Transverse colon (tissue), 4 donors: ENCODE results near the gene TLX1. TPM values are rescaled to one million over a fixed set of nuclear protein-coding genes. Genes with fewer than 3 reads are reported as not detected.
"Not testable (repeated sequence)": the region's sequence is repeated elsewhere in the genome, so short reads cannot be mapped to it uniquely, and the experiment has no call there.

ENCODE experiments used
- DNase-seq: peaks from one replicate; pipeline ENCODE4 v3.0.0-alpha.2; 2019
- H3K27ac ChIP-seq, 4 donors: fragments of 200-600 bp; sonication (generic); 2 replicates each; pipeline ENCODE4 v1.5.1; 2016 to 2018; ENCODE audit warnings: inconsistent platforms in 4 of 4
- H3K27me3 ChIP-seq: fragments of 200-600 bp; sonication (generic); 2 replicates; pipeline ENCODE4 v1.5.1; 2017; ENCODE audit warnings: inconsistent platforms
- H3K36me3 ChIP-seq, 4 donors: fragments of 200-600 bp; sonication (generic); 2 replicates each; pipeline ENCODE4 v1.5.1; 2017 to 2019; ENCODE audit warnings: inconsistent platforms in 4 of 4
- H3K4me1 ChIP-seq, 4 donors: fragments of 200-600 bp; sonication (generic); 2 replicates each; pipeline ENCODE4 v1.5.1; 2017 to 2020; ENCODE audit warnings: inconsistent platforms in 4 of 4
- H3K4me3 ChIP-seq, 4 donors: fragments of 200-600 bp; sonication (generic); 1 replicate in 1 of 4; 2 replicates in 3 of 4; pipeline versions ENCODE4 v1.5.1 to v1.6.1; 2017 to 2019; ENCODE audit warnings: inconsistent platforms in 4 of 4
- H3K9me3 ChIP-seq, 2 donors: fragments of 200-600 bp; sonication (generic); 2 replicates each; pipeline ENCODE4 v1.5.1; 2017 to 2019; ENCODE audit warnings: inconsistent platforms in 2 of 2
- CTCF ChIP-seq, 5 experiments: fragments of 200-600 bp in 3 of 5; fragments of 450-650 bp in 2 of 5; sonication (generic) in 3 of 5; IDR thresholded peaks; 1 replicate in 2 of 5; 2 replicates in 3 of 5; pipeline ENCODE4 v1.5.1; 2016 to 2017; ENCODE audit warnings: antibody characterized with exemption in 5 of 5, inconsistent platforms in 3 of 5, mild to moderate bottlenecking in 2 of 5, moderate library complexity in 1 of 5
- EP300 ChIP-seq: sonication (generic); formaldehyde crosslinking; IDR thresholded peaks from one replicate; pipeline ENCODE4 v1.6.1; 2017; ENCODE audit warnings: antibody characterized with exemption, low read depth
- POLR2A ChIP-seq: fragments of 450-650 bp; IDR thresholded peaks from one replicate; pipeline ENCODE4 v1.6.1; 2016; ENCODE audit warnings: antibody characterized with exemption, mild to moderate bottlenecking, moderate library complexity
- POLR2AphosphoS5 ChIP-seq, 3 donors: sonication (generic); formaldehyde crosslinking; IDR thresholded peaks; one replicate each; pipeline ENCODE4 v1.6.1; 2016; ENCODE audit warnings: antibody characterized with exemption in 3 of 3
- WGBS, 2 donors: methylation state at CpG; one replicate each; pipeline ENCODE4 v1.1.5; 2018; ENCODE audit warnings: low coverage in 1 of 2; 5-methylcytosine and 5-hydroxymethylcytosine counted together
- in situ Hi-C, 4 donors: fragments of 200-750 bp; cut with MboI; loops; one replicate each; pipeline versions ENCODE4 v1.15.0 to v1.15.1; 2017; ENCODE audit warnings: low sequenced_read_pairs in 3 of 4, low pct_ligation_motif_present in 1 of 4, low pct_unique_long_range_greater_than_20kb in 1 of 4
- intact Hi-C: fragments of 100-400 bp; cut with DNase I; formaldehyde crosslinking; loops from one replicate; pipeline ENCODE4 v1.15.1; 2023; ENCODE audit warnings: low total_unique reads
- total RNA-seq, 4 donors: library from RNA; depleted of rRNA; stranded (reverse); fragments of >200 nt; gene quantifications; one replicate each; pipeline ENCODE4 v1.1.0, GENCODE V29; 2016

The TLX1 gene
- total RNA-seq, 4 donors from 2014 or later = 0.14 to 0.60 TPM; not detected in 2

GRCh38 chr10:101145750-101146391 is 14.8 kb downstream of the TLX1 start:
- DNase-seq = no peak
- H3K4me3 ChIP-seq = no peak overlapping the region
- in situ Hi-C loops = loop anchor here in 2 of 4 donors (10.0 kb wide), 1 partner anchor 51 kb away; no protein-coding TSS in a partner anchor
- H3K36me3 ChIP-seq = no peaks in the 10 kb centered on the region
- H3K9me3 ChIP-seq = no peaks in the 10 kb centered on the region
- TF ChIP-seq EP300 (no peak), POLR2A (no peak), CTCF (IDR thresholded peaks at IDR 0.05) (no peak), POLR2AphosphoS5 (IDR thresholded peaks at IDR 0.05) (no peak)
- peaks cover 0 to 13% (median 3%) of the 10 kb centered on the region in 4 donors for H3K4me1 ChIP-seq
- intact Hi-C loops = no loop called here
- H3K27ac ChIP-seq = no peak overlapping the region
- H3K27me3 ChIP-seq = peaks cover 100% of the 10 kb centered on the region
- 24% methylated on average over 21 of the region's 40 CpGs; no CpG with 5 or more reads in 1 of the 2 donors for WGBS, 2 donors

GRCh38 chr10:101146392-101147251 is 15.5 kb downstream of the TLX1 start:
- TF ChIP-seq CTCF (IDR thresholded peaks at IDR 0.05) = no peak
- TF ChIP-seq POLR2A = no peak
- no peak for TF ChIP-seq EP300
- TF ChIP-seq POLR2AphosphoS5 (IDR thresholded peaks at IDR 0.05) = no peak
- 13% methylated on average over 44 of the region's 55 CpGs; no CpG with 5 or more reads in 1 of the 2 donors for WGBS, 2 donors
- H3K36me3 ChIP-seq = no peaks in the 10 kb centered on the region
- H3K27me3 ChIP-seq = peaks cover 100% of the 10 kb centered on the region
- in situ Hi-C loops = loop anchor here in 2 of 4 donors (10.0 kb wide), 1 partner anchor 52 kb away; no protein-coding TSS in a partner anchor
- H3K27ac ChIP-seq = no peak overlapping the region
- H3K4me1 ChIP-seq = peaks cover 0 to 13% (median 3%) of the 10 kb centered on the region in 4 donors
- intact Hi-C loops = no loop called here
- DNase-seq = no peak
- no peaks in the 10 kb centered on the region for H3K9me3 ChIP-seq
- peak overlapping the region in 1 of 4 donors; percentile 1 for H3K4me3 ChIP-seq

GRCh38 chr10:101151395-101151794 is 20.3 kb downstream of the TLX1 start:
- 50 to 62% methylated on average over 1 to 4 of the region's 4 CpGs for WGBS, 2 donors
- in situ Hi-C loops = no loop called here
- H3K27ac ChIP-seq = no peak overlapping the region
- H3K36me3 ChIP-seq = no peaks in the 10 kb centered on the region
- peaks cover 96% of the 10 kb centered on the region for H3K27me3 ChIP-seq
- no peak for DNase-seq
- H3K9me3 ChIP-seq = no peaks in the 10 kb centered on the region
- TF ChIP-seq POLR2AphosphoS5 (IDR thresholded peaks at IDR 0.05) = no peak
- no peak for TF ChIP-seq CTCF (IDR thresholded peaks at IDR 0.05)
- no peak for TF ChIP-seq POLR2A
- TF ChIP-seq EP300 = no peak
- intact Hi-C loops = no loop called here
- peaks cover 0 to 5% (median under 1%) of the 10 kb centered on the region in 4 donors for H3K4me1 ChIP-seq
- H3K4me3 ChIP-seq = no peak overlapping the region

GRCh38 chr10:101152316-101152715 is 21.2 kb downstream of the TLX1 start:
- DNase-seq = no peak
- Histone ChIP-seq H3K4me3 (no peak overlapping the region), H3K27ac (no peak overlapping the region), H3K9me3 (no peaks in the 10 kb centered on the region), H3K36me3 (no peaks in the 10 kb centered on the region), H3K4me1 (no peaks in the 10 kb centered on the region), H3K27me3 (peaks cover 96% of the 10 kb centered on the region)
- TF ChIP-seq EP300 (no peak), POLR2A (no peak), POLR2AphosphoS5 (IDR thresholded peaks at IDR 0.05) (no peak), CTCF (IDR thresholded peaks at IDR 0.05) (no peak)
- WGBS, 2 donors = 62 to 83% methylated on average over 1 to 3 of the region's 3 CpGs
- in situ Hi-C loops (no loop called here), intact Hi-C loops (no loop called here)

GRCh38 chr10:101154506-101154905 is 23.4 kb downstream of the TLX1 start:
- H3K36me3 ChIP-seq, H3K9me3 ChIP-seq, in situ Hi-C loops, H3K4me1 ChIP-seq, H3K27ac ChIP-seq, H3K4me3 ChIP-seq, intact Hi-C loops, DNase-seq: not testable (repeated sequence)
- WGBS, 2 donors = 80 to 83% methylated on average over 1 to 5 of the region's 5 CpGs
- peaks cover 96% of the 10 kb centered on the region for H3K27me3 ChIP-seq
